Cerebellar cortex (tissue), 1 donor: ENCODE results near the gene PBX4.
A peak's percentile ranks its signal among the peaks of the same experiment; 100 is the strongest.

Experiments used
- DNase-seq: peaks from one replicate; pipeline ENCODE4 v3.0.0-alpha.2; 2015; ENCODE audit warnings: low spot score

The PBX4 gene

DNA sequence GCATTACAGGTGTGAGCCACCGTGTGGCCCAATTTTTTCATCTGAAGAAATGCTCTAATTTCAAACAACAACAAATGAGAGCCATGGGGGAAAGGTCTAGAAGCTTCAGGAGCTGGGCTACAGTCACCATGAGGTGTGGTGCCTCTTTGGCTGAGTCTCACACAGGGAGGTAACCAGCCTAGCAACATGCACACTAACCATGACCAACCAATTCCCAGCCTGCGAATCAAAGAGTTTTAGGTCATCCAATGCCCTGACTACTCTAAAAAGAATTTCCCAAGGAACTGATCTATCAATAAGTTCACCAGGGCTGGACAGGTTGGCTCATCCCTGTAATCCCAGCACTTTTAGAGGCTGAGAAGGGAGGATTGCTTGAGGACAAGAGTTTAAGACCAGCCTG is 29.9 kb downstream of the PBX4 start:
- no peak for DNase-seq

DNA sequence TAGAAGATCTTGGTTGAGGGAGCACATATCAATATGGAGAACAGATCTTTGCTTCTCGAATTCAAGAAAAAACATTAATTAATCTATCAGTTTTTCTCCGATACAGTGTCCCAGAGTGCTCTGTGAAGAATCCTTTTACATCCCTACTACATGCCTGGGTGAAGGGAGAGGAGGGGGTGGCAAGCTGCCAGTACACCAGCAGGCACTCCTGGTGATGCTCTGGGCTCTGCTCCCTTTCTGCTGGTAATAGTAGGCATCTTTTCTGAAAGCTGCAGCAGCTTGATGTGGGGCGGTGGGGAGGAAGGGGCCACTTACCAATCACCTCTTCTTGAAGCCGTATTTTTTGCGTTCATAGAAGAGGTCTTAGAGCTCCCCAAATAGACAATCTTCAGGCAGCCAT is 30.7 kb downstream of the PBX4 start:
- peak; percentile 10 for DNase-seq

DNA sequence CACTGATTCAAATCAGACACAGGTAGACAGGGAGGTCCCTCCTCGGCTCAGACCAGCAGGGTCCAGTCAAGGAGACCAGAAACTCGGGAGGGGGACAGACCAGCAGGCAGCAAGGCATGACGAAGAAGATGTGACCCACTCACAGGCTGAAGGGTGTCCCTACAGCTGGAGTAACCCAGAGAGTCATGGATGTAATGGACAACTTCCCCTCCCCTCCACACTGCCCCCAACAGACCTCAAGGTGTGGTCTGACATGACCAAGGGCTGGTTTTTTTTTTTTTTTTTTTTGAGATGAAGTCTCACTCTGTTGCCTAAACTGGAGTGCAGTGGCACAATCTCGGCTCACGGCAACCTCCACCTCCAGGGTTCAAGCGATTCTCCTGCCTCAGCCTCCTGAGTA is 34.1 kb downstream of the PBX4 start:
- no peak for DNase-seq

DNA sequence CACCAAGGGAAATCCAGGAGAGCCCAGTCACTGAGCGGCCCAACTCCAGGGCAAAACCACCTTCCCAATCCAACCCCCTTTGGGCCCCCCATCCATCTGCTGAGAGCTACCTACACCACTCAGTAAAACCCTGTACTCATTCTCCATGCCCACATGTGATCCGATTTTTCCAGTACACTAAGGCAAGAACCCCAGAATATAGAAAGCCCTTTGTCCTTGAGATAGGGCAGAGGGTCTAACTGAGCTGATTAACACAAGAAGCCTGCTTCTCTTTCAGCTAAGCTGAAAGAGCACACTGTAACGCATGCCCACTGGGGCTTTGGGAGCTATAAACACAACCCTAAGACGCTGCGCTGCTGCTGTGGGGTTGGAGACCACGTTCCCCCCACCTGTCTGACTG is 36.0 kb downstream of the PBX4 start:
- no peak for DNase-seq

DNA sequence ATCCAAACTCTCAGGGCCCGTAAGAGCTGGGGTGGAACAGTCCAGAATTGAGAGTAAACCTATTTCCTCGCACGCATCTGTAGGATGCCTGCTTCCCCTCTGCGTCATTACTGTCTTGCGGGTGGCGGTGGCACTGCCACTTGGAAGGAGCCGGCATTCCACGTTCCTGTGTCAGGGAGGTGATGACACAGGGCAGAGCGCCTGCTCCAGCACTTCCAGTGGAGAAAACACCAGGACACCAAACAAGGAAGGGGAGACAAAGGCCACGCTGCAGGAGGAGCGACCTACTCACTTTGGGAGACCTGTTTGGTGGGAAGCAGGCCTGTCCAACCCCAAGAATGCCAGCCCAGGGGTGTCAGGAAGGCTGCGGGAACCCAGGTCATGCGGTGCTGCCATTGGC is 37.1 kb downstream of the PBX4 start:
- no peak for DNase-seq

DNA sequence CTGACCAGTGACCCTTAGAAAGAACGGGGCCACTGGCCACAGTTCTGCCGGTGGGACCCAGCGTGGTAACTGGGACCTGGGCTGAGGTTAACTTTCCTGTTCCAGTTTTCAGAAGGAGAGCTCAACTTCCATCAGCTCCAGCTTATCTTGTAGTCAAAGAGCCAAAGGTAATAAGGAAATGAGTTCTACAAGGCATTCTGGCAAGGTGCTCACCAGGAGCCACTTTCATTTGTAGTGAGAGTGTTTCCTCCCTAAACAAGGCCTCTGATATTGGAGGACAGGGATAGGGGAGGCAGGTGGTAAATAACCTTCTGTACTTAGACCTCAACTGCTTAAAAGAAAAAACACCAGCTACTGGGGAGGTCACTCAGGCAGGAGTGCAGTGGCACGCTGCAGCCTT is 38.1 kb downstream of the PBX4 start:
- no peak for DNase-seq

DNA sequence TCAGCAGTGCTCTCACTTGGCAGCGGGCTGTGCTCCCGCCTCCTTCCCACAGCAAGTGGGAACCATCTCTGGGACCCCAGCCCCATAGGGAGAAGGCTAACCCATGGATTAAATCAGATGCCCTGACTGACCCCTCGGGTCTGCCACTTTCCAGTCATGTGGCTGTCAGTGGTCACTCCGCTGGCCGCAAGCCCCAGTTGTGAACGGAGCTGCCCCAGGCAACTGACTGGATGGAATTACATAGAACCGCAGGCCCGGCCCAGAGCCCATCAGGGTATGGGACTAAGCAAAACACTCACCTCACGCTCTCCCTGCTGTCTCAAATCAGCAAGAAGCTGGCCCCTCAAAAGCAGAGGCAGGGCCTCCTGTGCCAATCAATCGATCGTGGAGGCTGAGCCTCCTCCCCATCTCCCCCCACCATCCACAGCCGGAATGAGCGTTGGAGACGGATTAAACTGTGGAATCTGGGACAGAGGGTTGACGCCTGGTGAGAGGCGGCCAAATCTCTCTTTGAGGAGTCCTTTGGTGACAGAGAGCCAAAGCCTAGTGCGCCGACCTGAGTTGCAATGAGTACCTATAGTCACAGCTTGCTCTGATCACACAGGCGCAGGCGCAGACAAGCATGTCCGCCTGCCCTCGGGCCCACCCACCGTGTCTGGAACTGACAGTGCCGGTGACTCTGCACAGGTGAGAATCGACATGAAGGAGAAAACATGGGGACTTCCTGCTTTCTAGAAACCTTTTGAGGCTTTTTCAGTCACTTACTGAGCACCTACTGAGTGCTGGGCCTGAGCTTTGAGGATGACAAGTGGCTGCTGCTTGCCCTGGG is 38.7 kb downstream of the PBX4 start:
- DNase-seq: no peak

DNA sequence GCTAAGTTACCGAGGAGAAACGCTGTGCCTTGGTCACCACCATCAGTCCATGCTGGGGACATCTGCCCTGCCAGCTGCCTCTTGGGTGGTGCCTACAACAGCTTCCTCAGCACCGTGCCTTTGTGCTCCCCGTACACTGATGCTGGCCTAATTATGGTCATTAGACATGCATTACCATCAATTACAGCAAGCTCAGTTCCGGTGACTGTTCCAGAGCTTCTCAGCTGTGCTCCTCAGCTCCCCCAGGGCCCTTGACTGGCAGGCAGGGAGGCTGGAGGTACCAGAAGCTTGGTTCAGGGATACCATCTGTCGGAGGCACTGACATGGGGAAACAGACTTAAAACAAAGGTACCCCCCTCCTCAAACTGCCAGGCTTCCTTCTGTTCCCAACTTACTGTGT is 40.2 kb downstream of the PBX4 start:
- DNase-seq: no peak

DNA sequence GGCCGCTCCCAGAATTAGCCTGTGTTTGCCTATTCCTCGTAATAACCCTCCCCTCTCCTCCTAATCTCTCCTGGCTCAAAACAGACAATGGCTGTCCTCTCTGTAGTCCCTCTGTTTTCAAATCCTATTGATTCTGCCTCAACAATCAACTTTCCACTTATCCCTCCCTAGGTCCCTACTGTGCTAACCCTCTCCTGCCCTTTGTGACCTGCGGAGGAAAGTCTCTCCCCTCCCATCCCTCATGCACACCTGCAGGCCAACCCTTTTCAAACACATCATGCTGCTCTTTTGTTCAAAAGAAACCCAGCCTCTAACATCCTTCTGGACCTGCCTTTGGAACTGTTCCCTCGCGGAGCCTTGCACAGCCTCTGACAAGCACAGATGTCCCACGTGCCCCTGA is 43.1 kb downstream of the PBX4 start:
- no peak for DNase-seq

DNA sequence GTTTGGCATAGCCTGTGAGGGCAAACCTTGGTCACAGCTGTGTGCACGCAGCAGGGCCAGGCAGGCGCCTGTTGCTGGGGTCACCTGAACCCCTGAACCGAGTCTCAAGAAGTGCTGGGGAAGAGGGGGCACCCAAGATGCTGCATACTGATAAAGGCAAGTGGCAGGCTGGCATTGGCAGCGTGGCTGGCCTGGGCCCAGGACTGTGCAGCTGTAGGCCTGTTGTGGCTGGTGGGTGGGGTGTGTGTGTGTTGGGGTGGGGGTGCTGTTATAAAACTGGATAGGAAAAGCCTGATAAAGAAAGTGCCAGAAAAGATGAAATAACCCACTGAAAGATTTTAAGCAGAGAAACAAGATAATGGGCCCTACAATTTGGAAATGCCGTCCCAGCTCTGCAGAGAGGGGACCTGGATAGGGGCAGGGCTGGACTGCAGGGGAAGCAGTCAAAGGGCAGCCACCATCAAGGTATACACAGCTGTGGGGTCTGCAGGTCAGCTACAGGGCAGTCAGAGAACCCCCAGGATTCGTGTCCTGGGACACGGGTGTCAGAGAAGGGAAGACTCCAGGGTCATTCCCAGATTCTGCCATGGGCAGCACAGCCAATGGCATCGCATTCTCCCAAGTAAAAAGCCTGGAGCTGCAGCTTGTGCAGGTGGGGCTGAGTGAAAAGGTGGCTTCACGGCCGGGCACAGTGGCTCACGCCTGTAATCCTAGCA is 47.3 kb downstream of the PBX4 start:
- DNase-seq: no peak

DNA sequence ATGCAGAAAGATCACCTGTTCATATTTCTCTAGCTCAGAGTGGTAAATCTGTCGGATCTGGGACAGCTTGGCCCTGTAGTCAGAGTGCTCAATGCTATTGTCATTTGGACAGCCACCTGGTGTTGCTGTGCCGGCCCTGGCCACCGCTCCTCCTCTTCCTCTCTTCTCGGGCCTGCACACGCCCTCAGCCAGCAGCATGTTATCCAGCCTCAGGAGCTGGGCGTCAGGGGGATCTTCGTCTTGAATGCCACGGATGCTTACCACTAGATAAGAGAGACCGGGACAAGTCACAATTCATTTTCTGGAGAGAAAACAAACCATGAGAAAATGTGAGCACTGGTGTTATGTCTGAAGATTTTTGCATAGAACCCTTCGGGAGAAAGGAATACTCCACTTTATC is 47.9 kb downstream of the PBX4 start:
- no peak for DNase-seq

DNA sequence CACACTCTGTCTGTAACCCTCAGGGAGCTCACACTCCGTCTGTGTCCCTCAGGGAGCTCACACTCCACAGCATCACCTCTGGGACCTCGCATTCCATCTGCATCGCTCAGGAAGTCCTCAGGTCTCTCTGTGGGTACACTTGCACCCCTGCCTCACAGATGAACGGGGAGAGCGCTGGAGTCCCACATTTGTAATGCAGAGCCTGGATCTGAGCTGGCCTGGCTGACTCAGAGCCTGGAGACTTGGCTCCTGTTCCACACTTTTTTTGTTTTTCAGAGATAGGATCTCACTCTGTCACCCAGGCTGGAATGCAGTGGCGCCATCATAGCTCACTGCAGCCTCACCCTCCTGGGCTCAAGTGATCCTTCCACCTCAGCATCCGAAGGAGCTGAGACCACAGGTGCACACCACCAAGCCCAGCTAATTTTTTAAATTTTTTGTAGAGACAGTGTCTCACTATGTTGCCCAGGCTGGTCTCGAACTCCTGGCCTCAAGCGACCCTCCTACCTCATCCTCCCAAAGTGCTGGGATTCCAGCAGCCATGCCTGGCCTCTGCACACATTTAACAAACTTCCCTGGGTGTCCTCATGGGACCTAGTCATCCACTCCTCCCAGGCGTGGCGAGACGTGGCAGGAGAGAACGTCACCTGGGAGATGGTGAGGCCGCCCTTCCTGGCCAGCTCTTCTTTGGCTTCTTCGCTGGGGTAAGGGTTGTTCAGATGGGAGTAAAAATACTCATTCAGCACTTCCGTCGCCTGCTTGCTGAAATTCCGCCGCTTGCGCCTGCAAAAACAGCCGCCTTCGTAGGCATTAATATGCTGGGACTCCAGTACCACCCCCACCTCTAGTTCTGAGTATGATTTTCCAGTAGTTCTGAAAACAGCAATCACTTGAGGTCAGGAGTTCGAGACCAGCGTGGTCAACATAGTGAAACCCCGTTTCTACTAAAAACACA is 49.4 kb downstream of the PBX4 start:
- DNase-seq: no peak

DNA sequence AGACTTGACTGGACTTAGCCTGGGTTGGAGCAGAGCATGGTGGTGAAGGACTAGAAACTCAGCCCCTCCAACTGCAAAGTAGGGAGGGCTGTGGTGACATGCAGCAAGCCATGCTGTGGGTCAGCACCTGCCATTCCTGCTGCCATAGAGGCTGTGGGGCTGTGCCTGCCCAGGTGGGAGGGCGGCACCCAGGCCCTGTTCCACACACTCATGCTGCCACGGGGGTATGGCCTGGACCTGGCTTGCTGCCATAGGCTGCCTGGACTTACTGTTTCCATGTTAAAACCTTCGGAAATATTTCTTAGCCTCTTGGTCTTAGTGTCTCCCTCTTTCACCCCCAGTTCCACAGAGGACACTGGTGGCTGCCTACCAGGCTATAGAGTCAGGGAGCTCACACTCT is 51.1 kb downstream of the PBX4 start:
- DNase-seq: no peak

DNA sequence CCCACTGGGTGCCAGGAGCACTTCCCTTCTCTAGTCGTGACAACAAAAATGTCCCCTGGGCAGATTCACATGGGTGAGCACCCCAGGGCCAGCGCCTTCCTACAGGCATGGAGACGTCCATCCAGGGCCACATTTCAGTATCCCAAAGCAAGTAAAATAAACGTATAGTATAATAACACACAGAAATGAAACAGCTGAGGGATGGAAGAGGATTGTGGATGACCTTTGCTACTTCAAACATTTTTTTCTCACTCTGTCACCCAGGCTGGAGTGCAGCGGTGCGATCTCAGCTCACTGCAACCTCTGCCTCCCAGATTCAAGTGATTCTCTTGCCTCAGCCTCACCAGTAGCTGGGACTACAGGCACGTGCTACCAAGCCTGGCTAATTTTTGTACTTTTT is 52.2 kb downstream of the PBX4 start:
- DNase-seq: no peak

DNA sequence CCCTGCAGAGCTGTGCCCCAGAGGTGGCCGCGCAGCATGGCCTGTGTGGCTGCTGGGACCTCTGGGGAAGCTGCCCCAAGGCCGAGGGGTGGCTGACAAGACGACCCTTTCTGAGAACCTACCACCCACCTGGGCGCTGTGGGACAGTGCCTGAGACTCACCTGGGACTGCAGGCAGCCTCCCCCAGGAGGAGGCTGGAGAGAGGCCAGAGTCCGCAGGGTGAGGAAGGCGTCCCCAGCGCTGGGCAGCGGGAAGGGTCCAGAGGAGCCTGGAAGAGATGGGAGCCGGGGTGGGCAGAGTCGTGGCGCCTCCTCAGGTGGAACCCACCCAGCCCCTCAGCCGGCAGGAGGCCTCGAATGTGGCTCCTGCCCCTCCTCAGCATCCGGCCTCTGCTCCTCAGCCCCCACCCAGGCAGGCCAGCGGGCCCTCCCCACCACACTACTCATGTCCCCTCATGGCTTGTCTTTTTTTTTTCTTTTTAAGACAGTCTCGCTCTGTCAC is 55.1 kb downstream of the PBX4 start:
- DNase-seq: no peak

DNA sequence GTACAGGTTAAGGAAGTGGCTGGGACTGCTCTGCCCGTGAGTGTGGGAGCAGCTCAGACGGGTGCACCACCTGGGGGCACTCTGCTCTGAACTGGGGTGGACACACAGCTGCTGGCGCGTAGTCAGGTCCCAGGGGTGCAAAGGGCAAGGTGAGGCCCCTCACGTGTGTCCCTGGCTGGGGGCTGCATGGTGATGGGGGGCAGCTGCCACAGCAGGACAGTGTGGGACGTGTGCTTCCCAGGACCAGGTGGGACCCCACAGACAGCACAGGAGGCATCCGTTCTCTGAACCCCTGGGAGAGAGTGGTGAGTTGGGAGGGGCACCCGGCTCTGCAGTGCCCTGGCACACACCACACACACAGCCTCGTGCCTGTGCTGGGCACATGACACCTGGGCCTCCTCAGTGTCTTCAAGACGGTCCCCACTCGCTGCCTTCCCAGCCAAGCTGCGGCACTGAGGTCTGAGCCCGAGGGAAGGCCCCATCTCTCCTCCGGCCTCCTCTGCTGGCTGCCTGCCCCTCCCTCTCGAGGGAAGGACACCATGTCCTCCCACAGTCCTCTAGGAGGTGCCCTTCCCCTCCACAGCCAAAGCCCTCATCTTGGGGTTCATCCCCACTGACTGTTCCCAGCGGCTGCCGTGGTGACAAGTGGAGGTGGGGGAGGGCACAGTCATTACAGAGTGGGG is 55.7 kb downstream of the PBX4 start:
- DNase-seq: no peak

DNA sequence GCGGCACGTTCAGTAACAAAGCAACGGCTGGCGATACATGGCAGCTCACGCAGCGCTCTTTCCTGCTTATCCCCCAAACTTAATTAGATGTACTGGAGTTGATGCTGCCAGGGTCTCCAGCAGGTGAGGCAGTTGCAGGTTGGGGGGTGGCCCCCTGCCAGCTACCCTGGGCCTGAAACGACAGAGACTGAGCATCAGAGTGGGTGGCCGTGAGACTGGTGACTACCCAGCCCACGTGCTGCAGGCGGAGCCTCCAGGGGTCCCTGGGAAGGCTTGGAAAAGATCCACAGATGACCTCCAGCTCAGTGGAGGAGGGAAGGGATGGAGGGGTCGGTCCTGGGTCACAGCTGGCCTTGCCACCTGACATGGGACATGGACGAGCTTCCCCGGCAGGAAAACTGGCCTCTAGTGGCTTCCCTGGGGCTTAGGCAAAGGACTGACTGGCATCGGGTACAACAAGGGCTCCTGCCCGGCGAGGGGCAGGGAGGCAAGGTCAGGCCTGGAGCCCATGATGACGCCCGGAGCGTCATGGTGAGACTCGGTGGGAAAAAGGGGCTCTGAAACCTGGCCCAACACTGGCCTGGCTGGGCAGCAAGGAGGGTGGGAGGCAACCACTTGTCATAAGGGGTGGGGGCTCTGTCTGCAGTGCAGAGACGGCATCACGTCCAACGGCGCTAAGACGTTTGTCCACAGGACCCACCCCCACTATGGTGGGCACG is 56.4 kb downstream of the PBX4 start:
- no peak for DNase-seq

DNA sequence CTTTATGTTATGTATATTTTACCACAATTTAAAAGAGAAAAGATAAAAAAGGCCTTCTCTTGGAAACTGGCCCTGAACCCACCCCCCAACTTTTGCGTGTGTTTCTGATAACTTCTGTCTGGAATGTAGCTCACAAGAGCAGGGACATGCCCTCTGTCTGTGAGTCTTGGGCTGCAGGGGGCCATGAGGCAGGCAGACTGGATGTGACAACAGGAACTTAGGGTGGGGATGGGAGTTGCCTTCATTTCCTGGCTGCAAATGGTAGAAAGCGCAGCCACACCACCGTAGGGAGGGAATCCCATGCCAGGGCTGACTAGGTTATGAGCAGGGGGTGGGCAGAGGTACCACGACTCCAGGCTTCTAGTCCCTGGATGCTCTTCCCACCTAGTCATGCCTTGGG is 58.6 kb downstream of the PBX4 start:
- DNase-seq: no peak

DNA sequence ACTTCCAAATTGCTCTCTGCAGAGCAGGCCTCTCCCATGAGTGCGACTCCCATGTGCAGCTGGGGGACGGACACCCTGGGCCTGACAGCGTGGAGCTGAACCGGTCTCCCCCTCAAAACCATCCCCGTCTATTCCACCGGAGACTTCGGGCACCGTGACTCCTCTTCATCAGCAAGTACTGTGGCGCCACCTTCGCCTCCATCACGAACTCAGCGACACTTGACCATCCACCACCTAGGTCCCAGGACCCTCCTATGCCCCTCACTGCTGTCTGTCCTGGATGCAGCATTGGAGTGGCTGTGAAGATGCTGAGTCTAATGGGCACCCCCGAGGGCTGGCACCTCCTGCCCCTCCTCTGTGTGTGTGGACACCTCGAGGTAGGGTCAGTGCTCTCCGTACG is 59.9 kb downstream of the PBX4 start:
- DNase-seq: no peak

DNA sequence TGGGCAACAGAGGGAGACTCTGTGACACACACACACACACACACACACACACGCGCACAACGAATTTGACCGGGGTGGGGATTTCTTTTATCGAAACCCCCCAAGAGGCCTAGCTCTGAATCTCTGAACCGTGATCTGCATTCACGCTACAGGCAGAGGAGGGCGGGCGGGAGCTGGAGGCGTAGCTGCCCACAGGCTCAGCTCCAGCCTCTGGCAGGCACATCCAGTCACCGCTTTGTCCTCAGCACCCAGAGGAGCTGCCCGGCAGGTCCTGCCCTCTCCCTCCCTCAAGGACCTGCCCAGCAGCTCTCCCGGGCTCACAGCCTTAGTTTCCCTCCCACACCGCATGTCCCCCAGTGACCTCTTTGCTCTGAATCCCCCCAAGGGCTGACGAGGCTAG is 60.4 kb downstream of the PBX4 start:
- no peak for DNase-seq
